RWPE2 (cell line): ENCODE results near the gene LYST.

ENCODE experiments used
- ATAC-seq: fragments of 200-7000 bp; cut with Tn5 transposase; 3 replicates; pipeline ENCODE4 v1.9.1; 2021; ENCODE audit warnings: low read depth
- DNase-seq: peaks from one replicate; pipeline ENCODE4 v3.0.0-alpha.2; 2020; ENCODE audit warnings: low spot score
- H3K27ac ChIP-seq: fragments of 450-650 bp; 2 replicates; pipeline ENCODE4 v1.5.1; 2017; ENCODE audit warnings: mild to moderate bottlenecking; ENCODE audit not compliant: poor library complexity, severe bottlenecking
- H3K27me3 ChIP-seq: fragments of 250-450 bp; sonication (Bioruptor Pico); 2 replicates; pipeline ENCODE4 v1.5.1; 2021; ENCODE audit warnings: mild to moderate bottlenecking, moderate library complexity; ENCODE audit not compliant: insufficient read depth, poor library complexity, severe bottlenecking
- H3K36me3 ChIP-seq: fragments of 250-450 bp; sonication (Bioruptor Pico); 2 replicates; pipeline ENCODE4 v1.5.1; 2020; ENCODE audit warnings: low read depth, mild to moderate bottlenecking, moderate library complexity
- H3K4me1 ChIP-seq: fragments of 250-450 bp; sonication (Bioruptor Pico); 2 replicates; pipeline ENCODE4 v1.5.1; 2021; ENCODE audit warnings: mild to moderate bottlenecking, moderate library complexity; ENCODE audit not compliant: insufficient read depth, poor library complexity, severe bottlenecking
- H3K4me3 ChIP-seq: fragments of 250-450 bp; sonication (Bioruptor Pico); 2 replicates; pipeline ENCODE4 v1.5.1; 2021; ENCODE audit warnings: mild to moderate bottlenecking, moderate library complexity; ENCODE audit not compliant: severe bottlenecking
- H3K9me3 ChIP-seq: fragments of 250-450 bp; sonication (Bioruptor Pico); 2 replicates; pipeline ENCODE4 v1.5.1; 2021; ENCODE audit warnings: mild to moderate bottlenecking, moderate library complexity; ENCODE audit not compliant: severe bottlenecking
- CTCF ChIP-seq: fragments of 450-650 bp; IDR thresholded peaks from one replicate; pipeline ENCODE4 v1.5.1; 2017; ENCODE audit warnings: mild to moderate bottlenecking, moderate library complexity; ENCODE audit not compliant: poor library complexity, severe bottlenecking

LYST gene

DNA sequence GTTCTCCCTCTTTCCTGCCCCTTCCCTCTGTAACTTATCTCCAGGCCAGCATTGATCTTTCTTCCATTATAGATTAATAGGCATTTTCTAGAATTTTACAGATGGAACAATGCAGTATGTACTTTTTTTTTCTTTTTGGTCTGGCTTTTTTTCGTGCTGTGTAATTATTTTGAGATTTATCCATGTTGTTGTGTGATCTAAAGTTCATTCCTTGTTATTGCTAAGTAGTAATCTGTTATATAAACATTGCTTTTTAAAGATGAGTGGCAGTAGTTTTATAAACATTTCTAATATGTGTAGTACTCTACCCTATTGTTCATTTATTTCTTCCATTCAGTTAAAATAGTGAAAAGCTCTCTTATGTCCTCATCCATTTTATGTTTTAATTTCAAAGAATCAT, 5.9 kb downstream of the LYST start:
- no peaks in the 10 kb centered on the region for H3K36me3 ChIP-seq
- no peak for ATAC-seq

DNA sequence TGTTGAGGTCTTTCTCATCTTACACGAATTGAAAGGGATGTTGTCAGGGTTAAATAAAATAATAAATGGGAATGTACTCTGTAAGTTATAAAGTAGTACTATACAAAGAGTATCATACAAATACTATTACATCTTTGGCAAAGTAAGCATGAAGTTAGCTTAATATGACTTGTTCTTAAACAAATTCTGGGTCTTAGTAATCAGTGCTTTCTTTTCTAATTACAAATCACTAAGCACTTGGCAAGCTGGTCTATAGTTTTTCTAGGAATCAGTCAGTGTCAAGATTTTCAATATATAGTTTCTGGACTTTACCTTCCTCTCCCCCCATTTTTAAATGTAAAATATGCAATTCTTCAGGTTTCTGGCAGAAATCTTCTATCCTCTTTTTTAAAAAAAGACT, 6.9 kb downstream of the LYST start:
- Histone ChIP-seq H3K27me3 (no peaks in the 10 kb centered on the region), H3K9me3 (no peaks in the 10 kb centered on the region), H3K4me3 (no peak overlapping the region), H3K27ac (no peak overlapping the region), H3K4me1 (peaks cover 7% of the 10 kb centered on the region), H3K36me3 (no peaks in the 10 kb centered on the region)
- no peak for TF ChIP-seq CTCF
- DNase-seq (no peak), ATAC-seq (no peak)

More for the DNA sequence above, 5.9 kb downstream of the LYST start:
- Histone ChIP-seq H3K4me1 (peaks cover 7% of the 10 kb centered on the region), H3K27me3 (no peaks in the 10 kb centered on the region), H3K4me3 (no peak overlapping the region), H3K27ac (no peak overlapping the region), H3K9me3 (no peaks in the 10 kb centered on the region)
- DNase-seq, result no peak
- TF ChIP-seq CTCF, result no peak

DNA sequence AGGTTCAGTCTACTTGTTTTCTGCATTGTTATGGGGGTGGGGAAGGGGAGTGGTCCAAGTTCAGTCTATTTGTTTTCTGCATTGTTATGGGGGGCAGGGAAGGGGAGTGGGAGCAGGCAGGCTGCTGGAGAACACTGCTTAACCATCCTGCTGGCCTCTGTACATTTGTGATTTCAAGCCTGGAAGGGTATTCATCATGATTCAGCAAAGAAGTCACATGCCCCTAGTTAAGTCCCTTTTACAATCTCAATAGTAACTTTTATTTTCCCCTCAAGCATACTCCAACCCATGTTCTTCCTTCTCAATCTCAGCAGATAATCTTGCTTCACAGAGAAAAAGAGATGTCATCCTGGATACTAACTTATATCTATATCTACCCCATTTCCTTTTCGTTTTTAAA, 7.9 kb downstream of the LYST start:
- no peak overlapping the region for H3K27ac ChIP-seq
- ATAC-seq (no peak), DNase-seq (no peak)
- TF ChIP-seq CTCF, result no peak
- no peaks in the 10 kb centered on the region for H3K9me3 ChIP-seq
- H3K36me3 ChIP-seq, result no peaks in the 10 kb centered on the region
- H3K4me3 ChIP-seq, result no peak overlapping the region
- peaks cover 7% of the 10 kb centered on the region for H3K4me1 ChIP-seq
- no peaks in the 10 kb centered on the region for H3K27me3 ChIP-seq

DNA sequence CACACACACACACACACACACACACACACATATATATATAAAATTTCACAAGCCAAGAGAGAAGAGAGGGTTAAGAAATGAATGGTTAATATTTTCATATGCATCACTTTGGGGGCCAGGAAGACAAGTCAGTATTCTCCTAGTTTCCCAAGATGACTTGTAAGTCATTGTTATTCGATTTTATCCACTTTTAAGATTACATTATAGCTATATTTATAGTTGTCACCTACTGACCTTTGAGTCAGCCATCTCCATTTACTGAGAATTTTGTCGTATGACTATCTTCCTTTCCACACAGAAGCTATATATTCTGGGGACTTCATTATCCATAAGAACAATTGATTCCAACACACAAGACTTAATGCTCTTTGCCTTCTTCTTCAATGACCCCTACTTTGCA, 8.9 kb downstream of the LYST start:
- H3K36me3 ChIP-seq, result no peaks in the 10 kb centered on the region
- no peak overlapping the region for H3K27ac ChIP-seq
- DNase-seq (no peak), ATAC-seq (no peak)
- H3K4me1 ChIP-seq, result peaks cover 7% of the 10 kb centered on the region
- no peak for TF ChIP-seq CTCF
- no peak overlapping the region for H3K4me3 ChIP-seq
- no peaks in the 10 kb centered on the region for H3K9me3 ChIP-seq
- no peaks in the 10 kb centered on the region for H3K27me3 ChIP-seq

DNA sequence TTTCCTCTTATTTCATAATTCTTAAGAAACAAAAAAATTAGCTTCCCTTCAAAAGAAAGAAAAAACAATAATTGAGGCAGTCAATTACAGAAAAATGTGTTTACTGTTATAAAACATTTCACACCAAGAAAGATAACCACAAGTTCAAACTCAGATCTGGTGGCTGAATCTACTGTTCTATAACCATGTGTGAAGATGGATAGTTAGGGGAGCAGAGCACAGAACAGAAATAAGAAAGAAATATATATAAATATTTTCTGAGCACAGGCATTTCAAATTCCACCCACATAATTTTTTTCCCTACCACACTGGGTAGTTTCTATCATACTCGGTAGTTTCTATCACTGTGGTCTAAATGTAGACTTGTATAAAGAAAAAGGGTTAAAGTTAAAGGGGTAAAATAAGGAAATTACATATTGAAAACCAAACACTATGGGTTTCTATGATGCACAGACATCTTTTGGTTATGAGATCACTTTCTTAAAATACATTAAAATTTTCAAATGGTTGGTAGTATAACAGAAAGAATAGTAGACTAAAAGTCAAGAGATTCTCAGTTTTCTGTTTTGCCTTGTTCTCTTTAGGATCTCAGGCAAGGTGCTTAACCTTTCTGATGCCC, 10.8 kb downstream of the LYST start:
- Histone ChIP-seq H3K4me3 (no peak overlapping the region), H3K36me3 (no peaks in the 10 kb centered on the region), H3K27ac (no peak overlapping the region), H3K27me3 (no peaks in the 10 kb centered on the region), H3K4me1 (peaks cover 7% of the 10 kb centered on the region), H3K9me3 (no peaks in the 10 kb centered on the region)
- DNase-seq (no peak), ATAC-seq (no peak)
- no peak for TF ChIP-seq CTCF
